Natural killer cell (primary cell): ENCODE data around the gene PARD3B. TPM values are rescaled to one million over a fixed set of nuclear protein-coding genes. Genes with fewer than 3 reads are reported as not detected.
"Not testable (repeated sequence)": the region's sequence is repeated elsewhere in the genome, so short reads cannot be mapped to it uniquely, and the experiment has no call there.

Experiments used
- ATAC-seq, 3 donors: fragments of 150-1000 bp in 2 of 3; fragments of 200-7000 bp in 1 of 3; cut with Tn5 transposase; 1 replicate in 1 of 3; 2 replicates in 2 of 3; pipeline ENCODE4 v1.10.0; 2021; ENCODE audit warnings: mild to moderate bottlenecking in 2 of 3, moderate library complexity in 2 of 3
- DNase-seq, 2 donors: peaks; one replicate each; pipeline versions ENCODE4 v3.0.0 to v3.0.0-alpha.2; 2013 to 2021; ENCODE audit warnings: mixed read lengths in 1 of 2
- H3K27ac ChIP-seq: one replicate; pipeline ENCODE4 v1.5.1; 2013; ENCODE audit warnings: mild to moderate bottlenecking, low read length
- H3K27me3 ChIP-seq: one replicate; pipeline ENCODE4 v1.6.1; 2013; ENCODE audit warnings: low read length; ENCODE audit not compliant: control insufficient read depth, insufficient read depth
- H3K36me3 ChIP-seq: one replicate; pipeline ENCODE4 v1.6.1; 2013; ENCODE audit warnings: low read length; ENCODE audit not compliant: control insufficient read depth, insufficient read depth
- H3K4me1 ChIP-seq: one replicate; pipeline ENCODE4 v1.6.1; 2013; ENCODE audit warnings: low read length; ENCODE audit not compliant: control insufficient read depth, insufficient read depth
- H3K4me3 ChIP-seq: one replicate; pipeline ENCODE4 v1.5.1; 2013; ENCODE audit warnings: low read length
- H3K9me3 ChIP-seq: one replicate; pipeline ENCODE4 v1.6.1; 2013; ENCODE audit warnings: low read length; ENCODE audit not compliant: control insufficient read depth, insufficient read depth
- H3K27ac Mint-ChIP-seq, 2 donors: one replicate each; pipeline ENCODE4 v1.8.0; 2022; ENCODE audit warnings: mild to moderate bottlenecking in 2 of 2, mixed read lengths in 2 of 2, moderate library complexity in 1 of 2
- H3K27me3 Mint-ChIP-seq, 2 donors: one replicate each; pipeline ENCODE4 v1.8.0; 2022; ENCODE audit warnings: low read depth in 2 of 2, mixed read lengths in 2 of 2
- H3K36me3 Mint-ChIP-seq: one replicate; pipeline ENCODE4 v1.8.0; 2022; ENCODE audit warnings: mixed read lengths
- H3K4me1 Mint-ChIP-seq, 2 donors: one replicate each; pipeline ENCODE4 v1.8.0; 2022; ENCODE audit warnings: mixed read lengths in 2 of 2
- H3K4me3 Mint-ChIP-seq: one replicate; pipeline ENCODE4 v1.8.0; 2022; ENCODE audit warnings: mild to moderate bottlenecking, moderate library complexity, mixed read lengths
- H3K9me3 Mint-ChIP-seq, 2 donors: one replicate each; pipeline ENCODE4 v1.8.0; 2022; ENCODE audit warnings: mixed read lengths in 2 of 2
- CTCF ChIP-seq: fragments of 200-600 bp; IDR thresholded peaks from one replicate; pipeline ENCODE4 v1.8.0; 2022; ENCODE audit warnings: antibody characterized with exemption
- WGBS: methylation state at CpG from one replicate; pipeline ENCODE4 v1.1.7; 2013; ENCODE audit warnings: missing lambda C conversion rate; ENCODE audit not compliant: insufficient coverage; 5-methylcytosine and 5-hydroxymethylcytosine counted together
- intact Hi-C: fragments of 100-400 bp; cut with micrococcal nuclease; formaldehyde crosslinking; loops from one replicate; pipeline ENCODE4 v1.14.2; 2022
- total RNA-seq, 4 donors: library from RNA; stranded (reverse); fragments of 120-200 nt in 1 of 4; gene quantifications; one replicate each; pipeline versions ENCODE4 v1.2.3 to v1.2.4, GENCODE V29; 2013 to 2022

The PARD3B gene
- total RNA-seq, 3 donors from 2014 or later (not counting 1 experiment from before 2014, with no cell fraction given) = 0.13 to 0.45 TPM; not detected in 1

DNA sequence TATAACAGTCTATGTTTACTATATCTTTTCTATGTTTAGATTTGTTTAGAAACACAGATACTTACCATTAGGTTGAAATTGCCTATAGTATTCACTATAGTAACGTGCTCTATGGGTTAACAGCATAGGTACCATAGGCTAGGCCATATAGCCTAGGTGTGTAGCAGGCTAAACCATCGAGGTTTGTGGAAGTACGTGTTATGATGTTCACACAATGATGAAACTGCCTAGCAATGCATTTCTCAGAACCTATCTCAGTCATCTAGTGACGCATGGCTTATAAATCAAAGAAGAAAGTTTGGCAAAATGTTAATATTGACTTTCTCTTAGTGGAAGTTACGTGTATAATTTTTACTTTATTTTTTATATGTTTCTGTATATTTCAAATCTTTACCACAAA lies 670.8 kb downstream of the PARD3B start:
- no peaks in the 10 kb centered on the region for H3K4me1 ChIP-seq
- H3K9me3 Mint-ChIP-seq = no peaks in the 10 kb centered on the region
- ATAC-seq (no peak), DNase-seq (no peak)
- H3K36me3 ChIP-seq = no peaks in the 10 kb centered on the region
- no peak overlapping the region for H3K4me3 ChIP-seq
- H3K4me3 Mint-ChIP-seq = no peak overlapping the region
- intact Hi-C loops = no loop called here
- H3K27ac Mint-ChIP-seq = no peak overlapping the region
- no peaks in the 10 kb centered on the region for H3K36me3 Mint-ChIP-seq
- no peaks in the 10 kb centered on the region for H3K4me1 Mint-ChIP-seq
- 52% methylated on average over 3 of the region's 5 CpGs for WGBS
- H3K27me3 Mint-ChIP-seq = no peaks in the 10 kb centered on the region
- no peaks in the 10 kb centered on the region for H3K27me3 ChIP-seq
- H3K9me3 ChIP-seq = no peaks in the 10 kb centered on the region
- no peak for TF ChIP-seq CTCF
- no peak overlapping the region for H3K27ac ChIP-seq

- 85% methylated on average over 4 of the region's 5 CpGs for WGBS
- no peak overlapping the region for H3K4me3 ChIP-seq
- H3K27me3 ChIP-seq = no peaks in the 10 kb centered on the region
- H3K36me3 Mint-ChIP-seq = no peaks in the 10 kb centered on the region
- no peaks in the 10 kb centered on the region for H3K9me3 Mint-ChIP-seq
- H3K4me3 Mint-ChIP-seq = no peak overlapping the region
- H3K4me1 Mint-ChIP-seq = no peaks in the 10 kb centered on the region
- no peaks in the 10 kb centered on the region for H3K36me3 ChIP-seq
- no peak for DNase-seq
- H3K27ac Mint-ChIP-seq = no peak overlapping the region
- no peak overlapping the region for H3K27ac ChIP-seq
- H3K4me1 ChIP-seq = no peaks in the 10 kb centered on the region
- no peak for TF ChIP-seq CTCF
- intact Hi-C loops = no loop called here
- no peak for ATAC-seq
- H3K9me3 ChIP-seq = no peaks in the 10 kb centered on the region
- H3K27me3 Mint-ChIP-seq = no peaks in the 10 kb centered on the region
These were observed 671.3 kb downstream of the PARD3B start for GRCh38 chr2:205216580-205216979.

- 100% methylated on average over 1 of the region's 1 CpG for whole genome bisulfite sequencing
- Histone ChIP-seq H3K4me1 (no peaks in the 10 kb centered on the region), H3K27me3 (no peaks in the 10 kb centered on the region), H3K27ac (no peak overlapping the region), H3K9me3 (no peaks in the 10 kb centered on the region), H3K4me3 (no peak overlapping the region), H3K36me3 (no peaks in the 10 kb centered on the region)
- Mint-ChIP-seq H3K4me1 (no peaks in the 10 kb centered on the region), H3K4me3 (no peak overlapping the region), H3K27ac (no peak overlapping the region), H3K36me3 (no peaks in the 10 kb centered on the region), H3K27me3 (no peaks in the 10 kb centered on the region), H3K9me3 (no peaks in the 10 kb centered on the region)
- ATAC-seq (no peak), DNase-seq (no peak)
- no peak for TF ChIP-seq CTCF
- intact Hi-C loops = no loop called here
These were observed 671.7 kb downstream of the PARD3B start for GRCh38 chr2:205217004-205217403.

GRCh38 chr2:205218056-205218455 lies 672.8 kb downstream of the PARD3B start:
- no peaks in the 10 kb centered on the region for H3K36me3 Mint-ChIP-seq
- no peaks in the 10 kb centered on the region for H3K27me3 Mint-ChIP-seq
- DNase-seq (no peak), ATAC-seq (no peak)
- Histone ChIP-seq H3K9me3 (no peaks in the 10 kb centered on the region), H3K4me3 (no peak overlapping the region), H3K27me3 (no peaks in the 10 kb centered on the region), H3K36me3 (no peaks in the 10 kb centered on the region), H3K4me1 (no peaks in the 10 kb centered on the region), H3K27ac (no peak overlapping the region)
- H3K4me1 Mint-ChIP-seq = no peaks in the 10 kb centered on the region
- TF ChIP-seq CTCF = no peak
- 38% methylated on average over 2 of the region's 3 CpGs for WGBS
- H3K4me3 Mint-ChIP-seq = no peak overlapping the region
- peaks cover 2% of the 10 kb centered on the region in 2 donors for H3K9me3 Mint-ChIP-seq
- intact Hi-C loops = no loop called here
- no peak overlapping the region for H3K27ac Mint-ChIP-seq

DNA sequence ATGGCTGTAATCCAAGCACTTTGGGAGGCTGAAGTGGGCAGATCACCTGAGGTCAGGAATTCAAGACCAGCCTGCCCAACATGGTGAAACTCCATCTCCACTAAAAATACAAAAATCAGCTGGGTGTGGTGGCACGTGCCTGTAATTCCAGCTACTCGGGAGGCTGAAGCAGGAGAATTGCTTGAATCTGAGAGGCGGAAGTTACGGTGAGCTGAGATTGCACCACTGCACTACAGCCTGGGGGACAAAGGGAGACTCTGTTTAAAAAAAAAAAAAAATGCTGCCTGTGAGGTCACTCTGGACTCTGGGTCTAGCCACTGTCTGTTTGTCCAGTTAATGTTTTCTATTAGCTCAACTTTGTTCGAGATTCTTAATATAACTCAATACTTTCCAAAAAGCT lies 673.5 kb downstream of the PARD3B start:
- H3K27ac Mint-ChIP-seq, H3K9me3 Mint-ChIP-seq: not testable (repeated sequence)
- 96% methylated on average over 5 of the region's 5 CpGs for WGBS

More for the DNA sequence above, 673.5 kb downstream of the PARD3B start:
- H3K4me1 ChIP-seq, H3K36me3 ChIP-seq, H3K36me3 Mint-ChIP-seq, H3K27me3 ChIP-seq, H3K4me1 Mint-ChIP-seq, ATAC-seq, intact Hi-C loops, H3K27ac ChIP-seq, H3K4me3 ChIP-seq, H3K27me3 Mint-ChIP-seq, DNase-seq, H3K4me3 Mint-ChIP-seq, H3K9me3 ChIP-seq: not testable (repeated sequence)
